Urinary bladder (tissue), 4 donors: ENCODE measurements around the gene MBOAT1. TPM values are rescaled to one million over a fixed set of nuclear protein-coding genes. Genes with fewer than 3 reads are reported as not detected.

Experiments
- DNase-seq: peaks from one replicate; pipeline ENCODE4 v3.0.0-alpha.2; 2015; ENCODE audit errors: extremely low spot score
- H3K27ac ChIP-seq: one replicate; pipeline ENCODE4 v1.5.1; 2013; ENCODE audit warnings: low read depth, mild to moderate bottlenecking, moderate library complexity
- H3K36me3 ChIP-seq: one replicate; pipeline ENCODE4 v1.6.1; 2013; ENCODE audit warnings: mild to moderate bottlenecking, moderate library complexity; ENCODE audit not compliant: insufficient read depth
- H3K4me1 ChIP-seq: one replicate; pipeline ENCODE4 v1.6.1; 2013; ENCODE audit warnings: mild to moderate bottlenecking, moderate library complexity; ENCODE audit not compliant: insufficient read depth
- H3K4me3 ChIP-seq: one replicate; pipeline ENCODE4 v1.5.1; 2013; ENCODE audit warnings: low read depth, low read length
- WGBS: extraction: QIAGEN DNeasy Blood & Tissue Kit; methylation state at CpG from one replicate; pipeline ENCODE4 v1.1.7; 2013; 5-methylcytosine and 5-hydroxymethylcytosine counted together
- polyA plus RNA-seq: library from polyadenylated mRNA; stranded (reverse); fragments of 200-250 nt; gene quantifications from one replicate; pipeline ENCODE4 v1.2.3, GENCODE V29; 2013
- total RNA-seq: library from RNA; depleted of rRNA; stranded (reverse); fragments of >200 nt; gene quantifications from one replicate; pipeline ENCODE4 v1.2.3, GENCODE V29; 2014
- donor health status: healthy with polysubstance abuse.
- donor health status: healthy.

MBOAT1 gene
- total and polyA plus RNA-seq, 2 donors: 9.2 to 30.3 TPM

GRCh38 chr6:20203561-20204511 is 8.4 kb downstream of the MBOAT1 start:
- Histone ChIP-seq H3K27ac (peak overlapping the region; percentile 33), H3K4me1 (no peaks in the 10 kb centered on the region), H3K36me3 (no peaks in the 10 kb centered on the region), H3K4me3 (no peak overlapping the region)
- 43% methylated on average over 7 of the region's 7 CpGs for WGBS
- DNase-seq: no peak

GRCh38 chr6:20202699-20203302 is 9.5 kb downstream of the MBOAT1 start:
- H3K4me1 ChIP-seq: no peaks in the 10 kb centered on the region
- DNase-seq: no peak
- WGBS: 47% methylated on average over 3 of the region's 3 CpGs
- H3K36me3 ChIP-seq: no peaks in the 10 kb centered on the region
- H3K4me3 ChIP-seq: no peak overlapping the region
- no peak overlapping the region for H3K27ac ChIP-seq

- DNase-seq: no peak
- no peak overlapping the region for H3K4me3 ChIP-seq
- no peak overlapping the region for H3K27ac ChIP-seq
- no peaks in the 10 kb centered on the region for H3K4me1 ChIP-seq
- H3K36me3 ChIP-seq: no peaks in the 10 kb centered on the region
- WGBS: 32% methylated on average over 1 of the region's 1 CpG
Observed at GRCh38 chr6:20202324-20202658, 10.0 kb downstream of the MBOAT1 start.

- Histone ChIP-seq H3K27ac (no peak overlapping the region), H3K36me3 (no peaks in the 10 kb centered on the region), H3K4me1 (no peaks in the 10 kb centered on the region), H3K4me3 (no peak overlapping the region)
- 39% methylated on average over 8 of the region's 8 CpGs for WGBS
- DNase-seq: no peak
Observed at GRCh38 chr6:20200761-20201630, 11.3 kb downstream of the MBOAT1 start.

- Histone ChIP-seq H3K4me3 (no peak overlapping the region), H3K36me3 (no peaks in the 10 kb centered on the region), H3K27ac (peak overlapping the region; percentile 38), H3K4me1 (no peaks in the 10 kb centered on the region)
- no peak for DNase-seq
- 31% methylated on average over 6 of the region's 6 CpGs for WGBS
Observed at GRCh38 chr6:20198775-20199174, 13.5 kb downstream of the MBOAT1 start.

- Histone ChIP-seq H3K4me1 (no peaks in the 10 kb centered on the region), H3K36me3 (no peaks in the 10 kb centered on the region), H3K27ac (peak overlapping the region; percentile 23), H3K4me3 (no peak overlapping the region)
- no peak for DNase-seq
- 79% methylated on average over 6 of the region's 6 CpGs for WGBS
Observed at GRCh38 chr6:20198156-20198774, 14.0 kb downstream of the MBOAT1 start.

GRCh38 chr6:20197251-20197650 is 15.0 kb downstream of the MBOAT1 start:
- no peaks in the 10 kb centered on the region for H3K36me3 ChIP-seq
- no peaks in the 10 kb centered on the region for H3K4me1 ChIP-seq
- 75% methylated on average over 3 of the region's 3 CpGs for WGBS
- H3K27ac ChIP-seq: no peak overlapping the region
- H3K4me3 ChIP-seq: no peak overlapping the region
- no peak for DNase-seq

GRCh38 chr6:20192625-20193024 is 19.6 kb downstream of the MBOAT1 start:
- no peak for DNase-seq
- 95% methylated on average over 4 of the region's 4 CpGs for WGBS
- no peaks in the 10 kb centered on the region for H3K36me3 ChIP-seq
- no peaks in the 10 kb centered on the region for H3K4me1 ChIP-seq
- H3K4me3 ChIP-seq: no peak overlapping the region
- no peak overlapping the region for H3K27ac ChIP-seq

GRCh38 chr6:20191992-20192391 is 20.3 kb downstream of the MBOAT1 start:
- Histone ChIP-seq H3K4me3 (no peak overlapping the region), H3K36me3 (no peaks in the 10 kb centered on the region), H3K27ac (no peak overlapping the region), H3K4me1 (no peaks in the 10 kb centered on the region)
- no peak for DNase-seq
- 35% methylated on average over 1 of the region's 1 CpG for WGBS

GRCh38 chr6:20188630-20189075 is 23.6 kb downstream of the MBOAT1 start:
- Histone ChIP-seq H3K4me3 (no peak overlapping the region), H3K36me3 (no peaks in the 10 kb centered on the region), H3K27ac (no peak overlapping the region), H3K4me1 (no peaks in the 10 kb centered on the region)
- no peak for DNase-seq

- WGBS: 50% methylated on average over 5 of the region's 5 CpGs
- Histone ChIP-seq H3K36me3 (no peaks in the 10 kb centered on the region), H3K4me1 (peaks cover 1% of the 10 kb centered on the region), H3K27ac (no peak overlapping the region), H3K4me3 (no peak overlapping the region)
- no peak for DNase-seq
Observed at GRCh38 chr6:20186981-20187380, 25.3 kb downstream of the MBOAT1 start.

- Histone ChIP-seq H3K27ac (no peak overlapping the region), H3K4me3 (no peak overlapping the region), H3K36me3 (no peaks in the 10 kb centered on the region), H3K4me1 (peaks cover 1% of the 10 kb centered on the region)
- no peak for DNase-seq
- 92% methylated on average over 3 of the region's 3 CpGs for WGBS
Observed at GRCh38 chr6:20183706-20184105, 28.6 kb downstream of the MBOAT1 start.

- no peak overlapping the region for H3K4me3 ChIP-seq
- H3K36me3 ChIP-seq: no peaks in the 10 kb centered on the region
- no peak for DNase-seq
- peaks cover 1% of the 10 kb centered on the region for H3K4me1 ChIP-seq
- WGBS: 63% methylated on average over 2 of the region's 2 CpGs
- no peak overlapping the region for H3K27ac ChIP-seq
Observed at GRCh38 chr6:20182926-20183521, 29.2 kb downstream of the MBOAT1 start.
